Measurements from ENCODE around the gene VEGFD. TPM values are rescaled to one million over a fixed set of nuclear protein-coding genes. Genes with fewer than 3 reads are reported as not detected.

Gene VEGFD
- total and polyA plus RNA-seq, 5 donors from 2014 or later, result not detected

DNA sequence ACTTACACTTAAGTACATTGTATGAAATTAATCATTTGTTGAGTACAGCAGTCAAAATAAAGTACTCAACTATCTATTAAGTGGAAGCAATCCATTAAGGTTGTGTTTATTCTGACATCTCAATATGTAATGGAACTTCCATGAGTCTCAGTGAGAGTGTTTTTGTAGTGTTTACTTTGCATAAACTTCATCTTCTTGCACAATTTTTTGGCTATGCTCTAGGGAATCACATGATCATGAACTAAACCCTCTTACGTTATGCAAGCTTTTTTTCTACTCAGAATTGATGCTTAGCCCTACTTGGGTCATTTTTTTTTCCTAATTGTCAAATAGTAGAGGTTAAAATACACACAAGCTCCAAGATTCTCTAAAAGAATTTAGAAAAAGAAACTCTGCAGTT is 27.8 kb downstream of the VEGFD start:
- Histone ChIP-seq H3K4me3 (ENCODE audit: low read depth, low read length) (no peak overlapping the region), H3K4me1 (ENCODE audit: control insufficient read depth, insufficient read depth, low read length, poor library complexity, severe bottlenecking) (no peaks in the 10 kb centered on the region), H3K27ac (ENCODE audit: insufficient read depth, low read length, poor library complexity, severe bottlenecking) (no peak overlapping the region), H3K27me3 (ENCODE audit: control insufficient read depth, insufficient read depth, low read length) (no peaks in the 10 kb centered on the region), H3K9me3 (ENCODE audit: control insufficient read depth in 2 of 2, low read length in 2 of 2) (no peaks in the 10 kb centered on the region), H3K36me3 (ENCODE audit: control insufficient read depth, insufficient read depth, low read length) (no peaks in the 10 kb centered on the region)
- ATAC-seq (ENCODE audit: low read depth in 2 of 2) (no peak), DNase-seq (no peak)
- no peaks in the 10 kb centered on the region for H3K36me3 Mint-ChIP-seq
- no peak overlapping the region for H3K4me3 Mint-ChIP-seq
- H3K27me3 Mint-ChIP-seq, result no peaks in the 10 kb centered on the region
- H3K27ac Mint-ChIP-seq, result no peak overlapping the region
- no peaks in the 10 kb centered on the region for H3K4me1 Mint-ChIP-seq
- peaks cover 0 to 4% (median 0%) of the 10 kb centered on the region in 7 donors for H3K9me3 Mint-ChIP-seq

DNA sequence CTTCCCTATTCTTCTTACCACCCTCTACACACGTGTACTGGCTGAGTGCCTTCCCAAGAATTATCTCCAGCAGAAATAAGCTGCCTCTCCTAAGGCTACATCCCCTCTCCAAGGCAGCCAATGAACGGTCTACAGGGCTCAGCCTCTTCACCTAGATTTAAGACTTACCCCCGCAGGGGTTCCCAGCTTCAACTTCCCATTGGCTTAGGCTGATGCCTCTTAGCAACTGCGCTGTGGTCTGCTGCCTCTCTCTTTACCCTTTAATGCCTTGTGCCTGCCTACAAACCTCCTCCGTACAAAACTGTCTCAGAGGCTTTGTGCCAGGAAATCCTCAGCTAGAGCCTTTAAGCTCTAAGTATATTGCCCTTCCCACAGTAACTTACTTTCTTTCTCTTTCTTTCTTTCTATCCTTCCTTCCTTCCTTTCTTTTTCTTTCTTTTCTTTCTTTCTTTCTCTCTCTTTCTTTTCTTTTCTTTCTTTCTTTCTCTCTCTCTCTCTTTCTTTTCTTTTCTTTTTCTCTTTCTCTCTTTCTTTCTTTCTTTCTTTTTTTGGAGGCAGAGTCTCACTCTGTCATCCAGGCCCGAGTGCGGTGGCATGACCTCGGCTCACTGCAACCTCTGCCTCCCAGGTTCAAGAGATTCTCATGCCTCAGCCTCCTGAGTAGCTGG is 33.8 kb downstream of the VEGFD start:
- Mint-ChIP-seq H3K27ac (no peak overlapping the region), H3K36me3 (no peaks in the 10 kb centered on the region), H3K9me3 (peaks cover 0 to 3% (median 0%) of the 10 kb centered on the region in 7 donors), H3K4me1 (no peaks in the 10 kb centered on the region), H3K27me3 (peaks cover 6% of the 10 kb centered on the region), H3K4me3 (no peak overlapping the region)
- Histone ChIP-seq H3K9me3 (ENCODE audit: control insufficient read depth in 2 of 2, low read length in 2 of 2) (no peaks in the 10 kb centered on the region), H3K4me3 (ENCODE audit: low read depth, low read length) (no peak overlapping the region), H3K27ac (ENCODE audit: insufficient read depth, low read length, poor library complexity, severe bottlenecking) (no peak overlapping the region), H3K27me3 (ENCODE audit: control insufficient read depth, insufficient read depth, low read length) (no peaks in the 10 kb centered on the region), H3K36me3 (ENCODE audit: control insufficient read depth, insufficient read depth, low read length) (no peaks in the 10 kb centered on the region), H3K4me1 (ENCODE audit: control insufficient read depth, insufficient read depth, low read length, poor library complexity, severe bottlenecking) (no peaks in the 10 kb centered on the region)
- no peak for DNase-seq
- ATAC-seq (ENCODE audit: low read depth in 2 of 2), result no peak

DNA sequence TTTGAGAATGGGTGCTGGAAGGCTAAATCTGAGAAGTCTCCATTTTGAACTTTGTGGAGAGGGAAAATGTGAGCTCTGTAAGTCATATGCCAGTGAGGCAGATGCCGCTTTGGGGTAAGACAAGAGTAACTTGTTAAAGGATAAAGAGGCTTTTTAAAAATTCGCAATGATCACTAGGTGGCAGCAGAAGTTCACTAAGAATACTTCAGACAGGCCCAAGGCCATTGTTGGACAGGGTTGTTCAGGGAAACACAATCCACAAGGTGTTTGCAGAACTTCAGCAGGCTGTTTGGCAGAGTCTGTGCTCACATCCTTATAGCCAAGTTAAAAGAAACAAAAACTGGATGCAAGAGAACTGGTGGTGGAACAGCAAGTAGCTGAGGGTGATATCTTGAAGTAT is 35.2 kb downstream of the VEGFD start:
- Histone ChIP-seq H3K27ac (ENCODE audit: insufficient read depth, low read length, poor library complexity, severe bottlenecking) (no peak overlapping the region), H3K4me1 (ENCODE audit: control insufficient read depth, insufficient read depth, low read length, poor library complexity, severe bottlenecking) (no peaks in the 10 kb centered on the region), H3K27me3 (ENCODE audit: control insufficient read depth, insufficient read depth, low read length) (no peaks in the 10 kb centered on the region), H3K9me3 (ENCODE audit: control insufficient read depth in 2 of 2, low read length in 2 of 2) (no peaks in the 10 kb centered on the region), H3K4me3 (ENCODE audit: low read depth, low read length) (no peak overlapping the region), H3K36me3 (ENCODE audit: control insufficient read depth, insufficient read depth, low read length) (no peaks in the 10 kb centered on the region)
- H3K4me3 Mint-ChIP-seq, result no peak overlapping the region
- no peak overlapping the region for H3K27ac Mint-ChIP-seq
- DNase-seq, result peak in 2 of 3 donors; percentile 13 to 53
- no peaks in the 10 kb centered on the region for H3K36me3 Mint-ChIP-seq
- peaks cover 0 to 3% (median 0%) of the 10 kb centered on the region in 7 donors for H3K9me3 Mint-ChIP-seq
- H3K27me3 Mint-ChIP-seq, result peaks cover 10% of the 10 kb centered on the region
- H3K4me1 Mint-ChIP-seq, result no peaks in the 10 kb centered on the region
- no peak for ATAC-seq (ENCODE audit: low read depth in 2 of 2)

DNA sequence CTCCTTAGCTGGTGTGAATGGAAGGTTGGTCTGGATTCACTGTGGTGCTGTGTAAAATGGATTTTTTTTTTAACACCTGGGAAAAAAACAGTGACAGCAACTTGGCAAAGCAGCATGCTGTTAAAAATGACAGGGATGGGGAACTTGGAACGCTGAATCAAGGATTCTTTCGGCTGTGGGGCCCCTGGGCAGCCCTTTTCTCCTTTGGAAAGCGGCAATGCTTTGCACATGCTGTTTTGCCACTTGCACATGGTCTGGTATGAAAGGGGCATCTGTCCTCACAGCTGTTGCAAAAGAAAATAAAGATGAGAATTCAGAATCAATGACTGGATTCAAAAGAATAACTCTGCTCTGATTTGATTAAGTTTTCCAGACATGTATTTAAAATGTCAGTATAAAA is 38.2 kb downstream of the VEGFD start:
- Mint-ChIP-seq H3K27me3 (peaks cover 19% of the 10 kb centered on the region), H3K27ac (no peak overlapping the region), H3K9me3 (peaks cover 0 to 2% (median 0%) of the 10 kb centered on the region in 7 donors), H3K4me1 (no peaks in the 10 kb centered on the region), H3K4me3 (no peak overlapping the region), H3K36me3 (no peaks in the 10 kb centered on the region)
- peaks cover 2% of the 10 kb centered on the region for H3K27me3 ChIP-seq (ENCODE audit: control insufficient read depth, insufficient read depth, low read length)
- no peak overlapping the region for H3K27ac ChIP-seq (ENCODE audit: insufficient read depth, low read length, poor library complexity, severe bottlenecking)
- no peak overlapping the region for H3K4me3 ChIP-seq (ENCODE audit: low read depth, low read length)
- no peaks in the 10 kb centered on the region for H3K4me1 ChIP-seq (ENCODE audit: control insufficient read depth, insufficient read depth, low read length, poor library complexity, severe bottlenecking)
- ATAC-seq (ENCODE audit: low read depth in 2 of 2), result no peak
- DNase-seq, result no peak
- H3K36me3 ChIP-seq (ENCODE audit: control insufficient read depth, insufficient read depth, low read length), result no peaks in the 10 kb centered on the region
- H3K9me3 ChIP-seq (ENCODE audit: control insufficient read depth in 2 of 2, low read length in 2 of 2), result no peaks in the 10 kb centered on the region

DNA sequence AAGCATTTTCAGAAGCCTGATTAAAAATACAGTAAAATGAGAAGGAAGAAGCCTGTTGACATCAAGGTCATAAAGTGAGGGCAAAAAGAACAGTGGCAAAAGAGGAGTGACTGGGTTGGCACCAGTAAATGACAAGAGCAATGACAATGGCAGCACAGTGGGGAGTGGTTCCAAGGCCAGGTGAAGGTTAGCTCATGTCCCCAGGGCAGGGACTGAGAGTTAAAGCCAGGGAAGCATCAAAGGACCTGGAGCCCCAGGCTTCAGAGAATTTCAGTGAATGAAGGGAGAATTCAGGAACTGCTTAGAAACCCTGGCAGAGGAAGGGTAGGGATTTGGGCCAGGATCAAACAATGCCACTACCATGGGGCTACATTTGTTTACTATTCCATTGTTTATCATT is 40.1 kb downstream of the VEGFD start:
- no peak for DNase-seq
- no peak for ATAC-seq (ENCODE audit: low read depth in 2 of 2)
- Histone ChIP-seq H3K36me3 (ENCODE audit: control insufficient read depth, insufficient read depth, low read length) (no peaks in the 10 kb centered on the region), H3K9me3 (ENCODE audit: control insufficient read depth in 2 of 2, low read length in 2 of 2) (no peaks in the 10 kb centered on the region), H3K4me3 (ENCODE audit: low read depth, low read length) (no peak overlapping the region), H3K27ac (ENCODE audit: insufficient read depth, low read length, poor library complexity, severe bottlenecking) (no peak overlapping the region), H3K4me1 (ENCODE audit: control insufficient read depth, insufficient read depth, low read length, poor library complexity, severe bottlenecking) (no peaks in the 10 kb centered on the region), H3K27me3 (ENCODE audit: control insufficient read depth, insufficient read depth, low read length) (peaks cover 2% of the 10 kb centered on the region)
- H3K36me3 Mint-ChIP-seq, result no peaks in the 10 kb centered on the region
- no peaks in the 10 kb centered on the region for H3K4me1 Mint-ChIP-seq
- no peak overlapping the region for H3K4me3 Mint-ChIP-seq
- no peak overlapping the region for H3K27ac Mint-ChIP-seq
- peaks cover 26% of the 10 kb centered on the region for H3K27me3 Mint-ChIP-seq
- H3K9me3 Mint-ChIP-seq, result peaks cover 0 to 2% (median 0%) of the 10 kb centered on the region in 7 donors

DNA sequence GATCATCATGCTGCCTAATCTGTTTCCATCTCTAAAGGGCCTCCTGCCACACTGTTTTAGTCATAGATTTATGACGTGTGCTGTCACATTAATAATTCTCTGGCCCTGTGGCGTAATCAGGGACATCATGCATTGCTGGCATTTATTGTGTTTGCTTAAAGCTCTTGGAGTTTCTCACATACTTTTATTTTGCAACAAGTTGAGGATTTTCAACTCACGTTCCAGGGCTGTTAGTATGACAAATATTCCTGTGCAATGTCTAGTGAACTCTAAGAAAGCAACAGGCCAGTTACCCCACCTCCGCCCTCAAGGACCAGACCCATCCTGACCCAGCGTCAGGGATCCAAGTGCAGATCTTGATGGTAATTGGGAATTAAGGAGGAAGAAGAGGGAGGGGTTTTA is 41.1 kb downstream of the VEGFD start:
- Mint-ChIP-seq H3K4me3 (no peak overlapping the region), H3K27ac (no peak overlapping the region), H3K4me1 (no peaks in the 10 kb centered on the region), H3K27me3 (peaks cover 21% of the 10 kb centered on the region), H3K9me3 (peaks cover 0 to 2% (median 0%) of the 10 kb centered on the region in 7 donors), H3K36me3 (no peaks in the 10 kb centered on the region)
- Histone ChIP-seq H3K27ac (ENCODE audit: insufficient read depth, low read length, poor library complexity, severe bottlenecking) (no peak overlapping the region), H3K36me3 (ENCODE audit: control insufficient read depth, insufficient read depth, low read length) (no peaks in the 10 kb centered on the region), H3K4me1 (ENCODE audit: control insufficient read depth, insufficient read depth, low read length, poor library complexity, severe bottlenecking) (no peaks in the 10 kb centered on the region), H3K4me3 (ENCODE audit: low read depth, low read length) (no peak overlapping the region), H3K27me3 (ENCODE audit: control insufficient read depth, insufficient read depth, low read length) (peaks cover 8% of the 10 kb centered on the region), H3K9me3 (ENCODE audit: control insufficient read depth in 2 of 2, low read length in 2 of 2) (no peaks in the 10 kb centered on the region)
- ATAC-seq (ENCODE audit: low read depth in 2 of 2) (no peak), DNase-seq (no peak)

DNA sequence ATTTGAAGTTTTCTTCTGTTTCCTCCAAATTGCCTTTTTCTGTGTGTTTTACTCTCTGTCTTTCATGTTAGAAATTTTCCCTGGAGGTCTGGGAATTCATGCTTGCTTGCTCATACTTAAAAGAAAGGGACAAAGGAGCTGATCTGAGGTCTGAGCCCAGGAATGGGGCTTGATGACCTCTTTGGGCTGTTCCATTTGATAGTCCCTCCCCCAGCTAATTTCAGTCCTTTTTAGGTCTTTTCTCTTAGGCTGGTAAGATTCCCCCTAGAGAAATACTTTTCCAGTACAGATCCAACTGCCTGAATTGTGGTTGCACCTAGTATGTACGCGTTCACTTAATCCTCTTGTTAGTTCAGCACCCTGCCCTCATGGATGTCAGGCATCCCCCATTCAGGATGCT is 43.3 kb downstream of the VEGFD start:
- Histone ChIP-seq H3K9me3 (ENCODE audit: control insufficient read depth in 2 of 2, low read length in 2 of 2) (no peaks in the 10 kb centered on the region), H3K4me1 (ENCODE audit: control insufficient read depth, insufficient read depth, low read length, poor library complexity, severe bottlenecking) (peaks cover 6% of the 10 kb centered on the region), H3K36me3 (ENCODE audit: control insufficient read depth, insufficient read depth, low read length) (no peaks in the 10 kb centered on the region), H3K27me3 (ENCODE audit: control insufficient read depth, insufficient read depth, low read length) (peaks cover 17% of the 10 kb centered on the region), H3K4me3 (ENCODE audit: low read depth, low read length) (no peak overlapping the region), H3K27ac (ENCODE audit: insufficient read depth, low read length, poor library complexity, severe bottlenecking) (no peak overlapping the region)
- Mint-ChIP-seq H3K27ac (no peak overlapping the region), H3K36me3 (no peaks in the 10 kb centered on the region), H3K9me3 (peaks cover 0 to 2% (median 0%) of the 10 kb centered on the region in 7 donors), H3K27me3 (peaks cover 29% of the 10 kb centered on the region), H3K4me3 (no peak overlapping the region), H3K4me1 (peaks cover 0 to 7% (median 5%) of the 10 kb centered on the region in 4 donors)
- DNase-seq (no peak), ATAC-seq (ENCODE audit: low read depth in 2 of 2) (no peak)

DNA sequence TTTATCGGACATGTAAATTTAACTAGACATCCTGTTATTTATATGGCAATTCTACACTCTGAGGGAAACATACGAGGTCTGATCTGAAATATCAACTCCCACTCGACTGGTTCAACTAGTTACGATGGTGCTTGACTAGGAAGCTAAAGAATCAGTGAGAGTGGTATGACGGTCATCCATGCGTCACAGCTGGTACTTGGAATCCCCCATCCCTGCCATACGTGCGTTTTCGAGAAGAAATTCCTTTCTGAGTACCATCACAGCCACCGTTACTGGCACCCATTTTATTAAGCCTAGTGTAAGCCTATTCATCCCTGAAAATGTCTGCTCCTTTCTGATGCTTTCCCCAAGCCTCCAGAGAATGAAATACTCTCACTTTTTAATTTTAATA is 48.2 kb downstream of the VEGFD start:
- H3K4me3 Mint-ChIP-seq, result peak overlapping the region; percentile 91 to 98 (median 95)
- Histone ChIP-seq H3K4me3 (ENCODE audit: low read depth, low read length) (peak overlapping the region; percentile 85), H3K4me1 (ENCODE audit: control insufficient read depth, insufficient read depth, low read length, poor library complexity, severe bottlenecking) (peaks cover 6% of the 10 kb centered on the region), H3K27me3 (ENCODE audit: control insufficient read depth, insufficient read depth, low read length) (peaks cover 15% of the 10 kb centered on the region), H3K36me3 (ENCODE audit: control insufficient read depth, insufficient read depth, low read length) (peaks cover 12% of the 10 kb centered on the region), H3K27ac (ENCODE audit: insufficient read depth, low read length, poor library complexity, severe bottlenecking) (peak overlapping the region; percentile 85), H3K9me3 (ENCODE audit: control insufficient read depth in 2 of 2, low read length in 2 of 2) (no peaks in the 10 kb centered on the region)
- peak overlapping the region; percentile 82 to 96 (median 95) for H3K27ac Mint-ChIP-seq
- peaks cover 14 to 29% (median 21%) of the 10 kb centered on the region in 4 donors for H3K4me1 Mint-ChIP-seq
- no peaks in the 10 kb centered on the region for H3K36me3 Mint-ChIP-seq
- ATAC-seq (ENCODE audit: low read depth in 2 of 2), result no peak
- peak in 2 of 3 donors; percentile 20 to 58 for DNase-seq
- H3K9me3 Mint-ChIP-seq, result peaks cover 0 to 2% (median 0%) of the 10 kb centered on the region in 7 donors
- H3K27me3 Mint-ChIP-seq, result peaks cover 22% of the 10 kb centered on the region

Measured in CD4-positive, CD25-positive, alpha-beta regulatory T cell (primary cell).